Muscle layer of colon (tissue), 2 donors: Measurements from ENCODE around the gene DNM1.
"Not testable (repeated sequence)": the region's sequence is repeated elsewhere in the genome, so short reads cannot be mapped to it uniquely, and the experiment has no call there.

Experiments used
- H3K27ac ChIP-seq: one replicate; pipeline ENCODE4 v1.7.0; 2013; ENCODE audit warnings: low read depth, mild to moderate bottlenecking, low read length, moderate library complexity
- H3K27me3 ChIP-seq, 2 donors: one replicate each; pipeline ENCODE4 v1.7.0; 2013; ENCODE audit warnings: low read length in 2 of 2, mild to moderate bottlenecking in 2 of 2; ENCODE audit not compliant: insufficient read depth in 2 of 2, control insufficient read depth in 1 of 2
- H3K36me3 ChIP-seq: one replicate; pipeline ENCODE4 v1.7.0; 2013; ENCODE audit warnings: mild to moderate bottlenecking, low read length; ENCODE audit not compliant: insufficient read depth
- H3K4me1 ChIP-seq: one replicate; pipeline ENCODE4 v1.7.0; 2013; ENCODE audit warnings: mild to moderate bottlenecking, low read length; ENCODE audit not compliant: insufficient read depth
- H3K4me3 ChIP-seq, 2 donors: one replicate each; pipeline ENCODE4 v1.7.0; 2013; ENCODE audit warnings: low read length in 2 of 2, low read depth in 1 of 2, mild to moderate bottlenecking in 1 of 2, moderate library complexity in 1 of 2
- H3K9ac ChIP-seq: one replicate; pipeline ENCODE4 v1.7.0; 2013; ENCODE audit warnings: low read length
- H3K9me3 ChIP-seq: one replicate; pipeline ENCODE4 v1.7.0; 2013; ENCODE audit warnings: mild to moderate bottlenecking, low read length
- donor health status: abdominal sarcoma.
- donor health status: Adenocarcinoma of cecum.

The DNM1 gene

DNA sequence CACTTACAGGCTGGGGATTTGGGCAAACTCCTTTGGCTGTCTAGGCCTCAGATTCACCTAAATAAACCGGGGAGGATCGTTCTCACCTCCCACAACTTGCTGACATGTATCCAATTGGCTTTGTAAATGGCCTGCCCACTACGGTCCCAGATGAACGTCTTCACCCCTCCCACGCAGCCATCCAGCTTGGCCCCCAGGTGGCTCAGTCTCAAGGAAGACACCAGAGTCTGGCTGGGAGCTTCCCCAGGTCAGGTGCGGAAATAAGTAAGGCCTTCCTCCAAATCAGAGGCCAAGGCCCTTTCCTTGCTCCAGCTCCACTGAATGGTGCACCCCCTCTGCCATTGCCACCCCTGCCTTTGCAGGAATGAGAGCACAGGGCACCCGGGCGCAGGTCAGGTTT is 23.2 kb upstream of the DNM1 start:
- Histone ChIP-seq H3K9me3 (no peaks in the 10 kb centered on the region), H3K36me3 (peaks cover 78% of the 10 kb centered on the region), H3K4me1 (no peaks in the 10 kb centered on the region), H3K27me3 (no peaks in the 10 kb centered on the region), H3K9ac (no peak overlapping the region), H3K4me3 (no peak overlapping the region), H3K27ac (no peak overlapping the region)

DNA sequence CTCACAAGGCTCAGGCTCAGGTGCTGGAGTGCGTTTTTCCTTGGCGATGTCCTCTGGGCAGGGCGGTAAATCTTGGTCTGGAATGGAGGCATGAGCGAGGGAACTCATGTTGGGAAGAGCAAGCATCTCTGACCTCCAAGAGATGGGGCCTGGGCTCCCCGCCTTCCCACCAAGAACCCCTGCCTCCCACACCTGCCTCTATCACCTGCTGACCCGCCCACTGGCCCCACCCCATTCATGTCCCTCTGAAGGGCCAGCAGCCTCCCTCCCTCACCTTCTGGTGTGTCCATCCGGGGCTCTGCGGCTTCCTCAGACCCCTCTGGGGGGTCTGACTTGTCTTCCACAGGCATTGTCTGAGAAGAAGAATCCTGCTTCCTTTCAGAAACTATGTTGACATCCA is 22.7 kb upstream of the DNM1 start:
- no peak overlapping the region for H3K9ac ChIP-seq
- no peaks in the 10 kb centered on the region for H3K9me3 ChIP-seq
- H3K36me3 ChIP-seq: peaks cover 78% of the 10 kb centered on the region

DNA sequence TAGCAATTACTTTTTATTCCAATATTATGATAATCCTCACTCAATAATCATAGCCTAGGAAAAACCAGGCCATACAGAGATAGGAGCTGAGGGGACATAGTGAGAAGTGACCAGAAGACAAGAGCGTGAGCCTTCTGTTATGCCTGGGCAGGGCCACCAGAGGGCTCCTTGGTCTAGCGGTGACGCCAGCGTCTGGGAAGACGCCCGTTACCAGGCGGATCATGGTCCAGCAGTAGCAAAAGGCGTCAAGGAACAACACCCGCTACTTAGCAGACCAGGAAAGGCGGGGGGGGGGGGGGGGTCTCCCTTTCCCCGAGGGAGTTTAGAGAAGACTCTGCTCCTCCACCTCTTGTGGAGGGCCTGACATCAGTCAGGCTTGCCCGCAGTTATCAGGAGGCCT is 21.7 kb upstream of the DNM1 start:
- H3K36me3 ChIP-seq: peaks cover 74% of the 10 kb centered on the region

More for the DNA sequence above, 22.7 kb upstream of the DNM1 start:
- Histone ChIP-seq H3K4me3 (no peak overlapping the region), H3K4me1 (no peaks in the 10 kb centered on the region), H3K27ac (no peak overlapping the region), H3K27me3 (no peaks in the 10 kb centered on the region)

DNA sequence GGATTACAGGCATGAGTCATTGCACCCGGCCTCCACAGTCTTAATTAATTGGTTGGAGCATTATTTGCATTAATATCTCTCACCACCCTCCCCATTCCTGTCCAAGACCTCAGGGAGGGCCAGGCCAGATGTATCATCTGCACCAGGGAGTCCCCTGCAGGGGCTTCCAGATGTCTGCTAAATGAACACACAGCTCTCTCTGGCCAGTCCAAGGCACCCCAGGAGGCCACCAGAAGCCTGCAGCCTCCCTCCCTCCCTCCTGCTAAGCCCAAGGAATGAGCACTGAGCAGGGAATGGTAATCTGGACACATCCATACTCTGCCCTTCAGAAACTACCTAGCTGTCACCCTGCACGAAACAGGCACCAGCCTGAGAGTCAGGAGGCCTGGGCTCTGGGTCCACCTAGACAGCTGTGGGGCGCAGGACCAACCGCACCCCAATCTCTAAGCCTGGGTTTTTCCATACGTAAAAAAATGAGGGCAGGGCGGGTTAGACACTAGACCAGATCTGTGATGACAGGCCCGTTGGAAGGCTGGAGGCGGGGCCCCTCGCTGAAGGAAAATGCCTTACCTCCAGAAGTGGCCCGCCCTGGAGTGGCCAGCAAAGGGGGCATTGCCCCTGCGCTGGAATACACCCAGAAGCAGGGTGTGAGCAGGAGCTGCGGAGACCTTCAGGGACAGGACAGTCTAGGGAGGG is 20.1 kb upstream of the DNM1 start:
- Histone ChIP-seq H3K4me3 (no peak overlapping the region), H3K9ac (no peak overlapping the region), H3K36me3 (peaks cover 67% of the 10 kb centered on the region), H3K27me3 (no peaks in the 10 kb centered on the region), H3K9me3 (no peaks in the 10 kb centered on the region), H3K4me1 (peaks cover under 1% of the 10 kb centered on the region), H3K27ac (no peak overlapping the region)

More for the DNA sequence above, 21.7 kb upstream of the DNM1 start:
- not testable (repeated sequence) for H3K4me1 ChIP-seq, H3K9me3 ChIP-seq, H3K4me3 ChIP-seq, H3K27ac ChIP-seq, H3K27me3 ChIP-seq, H3K9ac ChIP-seq

DNA sequence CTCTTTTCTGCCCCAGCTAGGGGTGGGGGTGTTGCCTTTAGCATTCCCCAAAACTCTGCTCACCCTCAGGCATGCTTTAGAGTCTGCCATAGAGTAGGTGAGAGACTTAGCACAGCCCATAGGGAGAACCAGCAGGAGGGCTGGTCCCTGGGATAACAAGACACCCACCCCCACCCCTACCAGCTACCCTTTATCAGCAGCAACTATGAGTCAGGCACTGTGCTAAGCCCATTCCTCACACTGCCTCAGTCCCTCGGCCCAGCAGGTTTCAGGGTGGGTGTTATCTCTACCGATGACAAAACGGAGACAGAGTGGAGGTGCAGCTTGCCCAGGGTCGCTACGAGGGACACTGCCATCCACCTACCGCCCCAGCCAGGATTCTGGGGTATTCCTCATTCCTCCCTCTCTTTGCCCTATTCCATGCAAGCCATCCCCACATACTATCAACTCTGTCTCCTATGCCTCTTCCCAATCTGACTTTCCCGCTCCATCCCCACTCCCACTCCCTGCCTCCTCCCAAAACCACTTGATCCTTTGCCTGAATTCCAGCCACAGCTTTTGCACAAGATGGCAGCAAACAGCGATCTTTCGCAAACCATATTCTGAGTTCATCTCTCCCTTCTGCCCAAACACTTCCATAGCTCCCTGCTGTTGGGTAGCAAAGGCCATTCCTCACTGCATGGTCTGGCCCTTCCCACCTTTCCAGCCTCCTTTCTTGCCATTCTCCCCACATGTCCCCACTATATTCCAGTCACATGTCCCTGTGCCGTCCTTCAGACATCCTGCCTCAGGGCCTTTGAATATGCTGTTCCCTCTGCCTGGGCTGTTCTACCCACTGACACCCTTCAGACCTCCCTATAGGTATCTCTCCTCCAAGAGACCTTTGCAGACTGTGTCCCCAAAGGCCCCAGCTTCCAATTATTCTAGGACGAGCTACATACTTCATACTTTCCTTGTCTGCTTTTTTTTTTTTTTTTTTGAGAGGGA is 16.9 kb upstream of the DNM1 start:
- Histone ChIP-seq H3K27me3 (no peaks in the 10 kb centered on the region), H3K4me1 (peaks cover 19% of the 10 kb centered on the region), H3K9me3 (no peaks in the 10 kb centered on the region), H3K4me3 (no peak overlapping the region), H3K9ac (no peak overlapping the region), H3K27ac (no peak overlapping the region), H3K36me3 (peaks cover 52% of the 10 kb centered on the region)

DNA sequence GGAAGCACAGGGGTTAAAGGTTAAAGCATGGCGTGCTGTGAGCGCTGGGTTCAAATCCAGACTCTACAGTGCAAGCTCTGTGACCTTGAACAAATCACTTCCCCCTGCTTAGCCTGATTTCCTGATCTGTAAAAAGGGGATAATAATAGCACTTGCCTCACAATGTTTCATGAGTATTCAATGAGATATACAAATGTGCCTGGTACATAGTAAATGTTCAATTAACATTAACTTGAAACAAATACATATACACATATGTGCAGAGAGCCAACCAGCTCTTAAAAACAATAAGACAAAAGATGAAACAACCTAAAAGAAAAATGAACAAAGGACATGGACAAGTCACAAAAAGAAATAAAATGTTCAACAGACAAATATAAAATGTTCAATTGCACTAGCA is 15.8 kb upstream of the DNM1 start:
- peaks cover 51% of the 10 kb centered on the region for H3K36me3 ChIP-seq

DNA sequence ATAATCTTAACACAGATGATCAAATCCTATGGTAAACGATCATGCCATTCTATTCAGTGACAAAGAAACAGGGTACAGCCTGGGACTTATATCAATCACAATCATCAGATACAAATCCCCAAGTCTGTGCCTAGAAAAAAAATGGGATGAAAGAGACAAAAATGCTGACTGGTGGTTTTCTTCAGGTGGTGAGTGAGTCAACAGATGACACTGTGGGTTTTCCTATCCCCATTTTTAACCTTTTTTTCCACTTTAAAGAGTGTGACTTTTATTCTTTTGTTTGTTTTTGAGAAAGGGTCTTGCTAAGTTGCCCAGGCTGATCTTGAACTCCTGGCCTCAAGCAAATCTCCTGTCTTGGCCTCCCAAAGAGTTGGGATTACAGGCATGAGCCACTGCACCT is 15.0 kb upstream of the DNM1 start:
- no peak overlapping the region for H3K9ac ChIP-seq
- no peak overlapping the region for H3K4me3 ChIP-seq
- no peaks in the 10 kb centered on the region for H3K27me3 ChIP-seq
- peaks cover 19% of the 10 kb centered on the region for H3K4me1 ChIP-seq
- H3K9me3 ChIP-seq: no peaks in the 10 kb centered on the region
- peaks cover 42% of the 10 kb centered on the region for H3K36me3 ChIP-seq
- no peak overlapping the region for H3K27ac ChIP-seq

More for the DNA sequence above, 15.8 kb upstream of the DNM1 start:
- H3K4me1 ChIP-seq: peaks cover 19% of the 10 kb centered on the region
- no peak overlapping the region for H3K27ac ChIP-seq
- no peaks in the 10 kb centered on the region for H3K27me3 ChIP-seq
- H3K9me3 ChIP-seq: no peaks in the 10 kb centered on the region
- no peak overlapping the region for H3K4me3 ChIP-seq
- no peak overlapping the region for H3K9ac ChIP-seq

DNA sequence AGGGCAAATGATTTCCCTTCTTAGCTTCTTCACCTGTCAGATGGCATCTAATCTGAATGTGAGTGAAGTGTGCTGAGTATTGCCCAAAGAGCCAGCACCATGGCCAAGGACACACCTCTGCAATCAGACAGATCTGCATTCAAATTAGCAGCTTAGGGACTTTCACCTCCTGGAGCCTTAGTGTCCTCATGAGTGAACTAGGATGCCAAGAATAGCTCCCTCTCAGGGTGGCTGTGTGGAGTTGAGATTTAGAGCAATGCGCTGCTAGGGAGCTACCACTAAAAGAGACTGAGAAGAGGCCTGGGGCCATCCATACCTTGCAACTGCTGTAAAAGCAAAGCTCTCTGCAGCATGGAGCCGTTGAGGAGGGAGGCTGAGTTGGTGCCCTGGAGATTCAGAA is 13.2 kb upstream of the DNM1 start:
- H3K9ac ChIP-seq: no peak overlapping the region
- H3K4me3 ChIP-seq: peak overlapping the region in 1 of 2 donors; percentile 88
- no peaks in the 10 kb centered on the region for H3K27me3 ChIP-seq
- no peaks in the 10 kb centered on the region for H3K9me3 ChIP-seq
- peaks cover 32% of the 10 kb centered on the region for H3K36me3 ChIP-seq
- H3K27ac ChIP-seq: no peak overlapping the region
- H3K4me1 ChIP-seq: peaks cover 19% of the 10 kb centered on the region

DNA sequence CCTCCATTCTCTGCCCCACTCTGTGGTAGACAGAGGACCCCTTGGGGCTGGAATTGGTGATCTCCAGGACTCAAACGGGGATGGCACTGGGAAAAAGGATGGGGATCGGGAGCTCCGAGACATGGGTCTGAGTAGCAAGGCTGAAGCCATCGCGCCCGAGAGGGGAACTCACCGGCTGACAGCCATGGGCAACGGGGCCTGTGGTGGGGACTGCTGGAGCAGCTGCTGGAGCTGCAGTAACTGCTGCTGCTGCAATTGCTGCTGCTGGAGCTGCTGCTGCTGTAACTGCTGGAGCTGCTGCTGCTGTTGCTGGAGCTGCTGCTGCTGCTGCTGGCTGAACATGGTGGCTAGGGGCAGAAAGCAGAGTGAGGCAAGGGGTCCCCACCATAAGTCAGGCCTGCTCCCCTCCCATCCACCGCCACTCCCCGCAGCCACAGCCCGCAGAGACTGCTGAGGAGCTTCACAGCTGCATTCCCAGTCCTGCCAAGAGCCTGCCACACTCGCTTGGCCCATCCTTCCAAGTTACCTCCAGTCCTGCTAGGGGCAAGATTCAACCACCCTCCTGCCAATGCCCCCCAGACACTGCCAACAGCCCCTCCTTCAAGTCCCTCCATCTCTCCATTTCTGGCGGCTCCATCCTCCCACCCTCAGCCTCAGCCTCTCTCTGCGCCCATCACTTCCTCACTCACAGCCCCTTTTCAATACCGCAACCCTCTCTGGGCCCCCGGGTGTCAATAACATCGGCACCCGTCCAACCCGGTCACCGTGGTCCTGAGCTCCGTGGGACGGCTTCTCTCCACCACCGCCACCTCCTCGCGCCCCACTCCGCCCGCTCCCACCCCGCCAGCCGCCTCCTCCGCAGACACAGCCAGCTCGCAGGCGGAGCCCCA is 12.4 kb upstream of the DNM1 start:
- peak overlapping the region; percentile 97 for H3K9ac ChIP-seq
- no peaks in the 10 kb centered on the region for H3K27me3 ChIP-seq
- H3K9me3 ChIP-seq: no peaks in the 10 kb centered on the region
- peak overlapping the region; percentile 66 to 88 for H3K4me3 ChIP-seq
- H3K36me3 ChIP-seq: peaks cover 24% of the 10 kb centered on the region
- peak overlapping the region; percentile 89 for H3K27ac ChIP-seq
- H3K4me1 ChIP-seq: peaks cover 19% of the 10 kb centered on the region

DNA sequence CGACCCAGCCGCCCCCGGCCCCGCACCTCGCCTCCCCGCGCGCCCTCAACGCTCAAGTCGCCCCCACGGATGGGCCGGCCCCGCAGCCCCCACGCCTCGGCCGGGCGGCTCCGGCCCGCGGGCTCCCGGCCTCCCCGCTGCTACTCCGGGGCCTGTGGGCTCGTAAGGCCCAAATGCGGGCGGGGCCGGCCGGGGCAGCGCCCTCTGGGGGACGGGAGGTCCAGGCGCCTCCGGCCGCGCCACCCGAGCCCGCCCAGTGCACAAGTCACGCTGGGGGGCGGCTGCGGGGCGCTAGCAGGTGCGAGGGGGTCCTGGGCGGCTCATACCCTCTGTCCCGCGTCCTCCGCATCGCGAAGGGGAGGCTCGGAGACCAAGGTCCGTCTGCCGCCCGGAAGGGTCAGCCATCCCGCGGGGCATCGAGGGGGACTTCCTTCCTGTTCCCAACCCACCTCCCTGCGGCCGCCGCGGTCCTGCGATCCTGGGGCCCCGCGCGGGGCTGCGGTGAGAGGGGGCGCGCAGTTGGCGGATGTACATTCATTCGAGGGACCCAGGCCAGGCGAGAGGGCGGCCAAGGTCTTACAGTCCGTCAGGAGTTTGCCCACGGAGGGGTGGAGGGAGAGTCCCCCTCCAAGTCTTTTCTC is 11.7 kb upstream of the DNM1 start, which contains the start of gene CIZ1:
TSS of gene CIZ1 (minus strand) at position 167 of the 641 bp plus-strand sequence. CDS start 715 bp downstream, outside the sequence.
- Histone ChIP-seq H3K36me3 (peaks cover 21% of the 10 kb centered on the region), H3K4me1 (peaks cover 19% of the 10 kb centered on the region), H3K27ac (peak within 1 kb of the TSS; percentile 89), H3K27me3 (no peaks in the 10 kb centered on the region), H3K9ac (peak within 1 kb of the TSS; percentile 97), H3K9me3 (no peaks in the 10 kb centered on the region), H3K4me3 (peak within 1 kb of the TSS; percentile 66 to 88)
